B cell (primary cell): Measurements from ENCODE around the gene SLAIN2. TPM values are rescaled to one million over a fixed set of nuclear protein-coding genes. Genes with fewer than 3 reads are reported as not detected.

Experiments
- ATAC-seq: fragments of 200-7000 bp; cut with Tn5 transposase; one replicate; pipeline ENCODE4 v1.10.0; 2021; ENCODE audit warnings: low read depth, mild to moderate bottlenecking, moderate number of reproducible peaks, moderate library complexity
- CTCF ChIA-PET: fragments of 350-600 bp; sonication (Branson Sonifier 250); formaldehyde crosslinking; loops from one replicate; lab custom pipeline; 2021; ENCODE audit warnings: antibody characterized with exemption, inconsistent platforms; lab: Charles Lee
- POLR2A ChIA-PET: fragments of 350-600 bp; sonication (Branson Sonifier 250); formaldehyde crosslinking; loops from one replicate; lab custom pipeline; 2021; ENCODE audit warnings: antibody characterized with exemption; lab: Charles Lee
- DNase-seq: peaks from one replicate; pipeline ENCODE4 v3.0.0; 2013
- H2AFZ ChIP-seq: 2 replicates; pipeline ENCODE4 v1.6.1; 2012; ENCODE audit warnings: mild to moderate bottlenecking, low read depth, low read length; ENCODE audit not compliant: insufficient read depth, poor library complexity, severe bottlenecking
- H3K27ac ChIP-seq, 2 donors: 1 replicate in 1 of 2; 2 replicates in 1 of 2; pipeline ENCODE4 v1.5.1; 2012 to 2013; ENCODE audit warnings: low read length in 2 of 2, mild to moderate bottlenecking in 2 of 2, moderate library complexity in 1 of 2
- H3K27me3 ChIP-seq, 4 experiments: fragments of 200-600 bp in 1 of 4; sonication (generic) in 1 of 4; replicated peaks in 1 of 4; 1 replicate in 2 of 4; 2 replicates in 2 of 4; pipeline versions ENCODE4 v1.6.1 to v1.7.0; 2013 to 2016; ENCODE audit warnings: low read length in 3 of 4, mild to moderate bottlenecking in 2 of 4, mixed read lengths in 1 of 4, moderate library complexity in 1 of 4; ENCODE audit not compliant: insufficient read depth in 4 of 4, control insufficient read depth in 3 of 4; ENCODE audit errors: control extremely low read depth in 1 of 4
- H3K36me3 ChIP-seq, 2 experiments: replicated peaks in 1 of 2; 1 replicate in 1 of 2; 2 replicates in 1 of 2; pipeline versions ENCODE4 v1.6.1 to v1.7.1; 2013; ENCODE audit warnings: low read length in 1 of 2; ENCODE audit not compliant: insufficient read depth in 2 of 2, control insufficient read depth in 1 of 2; ENCODE audit errors: control extremely low read depth in 1 of 2, extremely low read depth in 1 of 2
- H3K4me1 ChIP-seq, 2 donors: fragments of 200-600 bp in 1 of 2; sonication (generic) in 1 of 2; 1 replicate in 1 of 2; 2 replicates in 1 of 2; pipeline versions ENCODE4 v1.5.1 to v1.6.1; 2013 to 2017; ENCODE audit warnings: low read length in 2 of 2; ENCODE audit not compliant: control insufficient read depth in 2 of 2, insufficient read depth in 2 of 2
- H3K4me2 ChIP-seq: replicated peaks from 2 replicates; pipeline ENCODE3; 2012; ENCODE audit warnings: mild to moderate bottlenecking, low read depth, low read length; ENCODE audit not compliant: poor library complexity, severe bottlenecking
- H3K4me3 ChIP-seq, 5 experiments: fragments of 200-600 bp in 1 of 5; sonication (generic) in 1 of 5; 1 replicate in 3 of 5; 2 replicates in 2 of 5; pipeline versions ENCODE4 v1.5.1 to v1.7.0; 2011 to 2016; ENCODE audit warnings: low read length in 4 of 5, mild to moderate bottlenecking in 4 of 5, low read depth in 2 of 5, control low read depth in 1 of 5, moderate library complexity in 1 of 5; ENCODE audit not compliant: insufficient read depth in 1 of 5; ENCODE audit errors: control extremely low read depth in 1 of 5, extremely low read depth in 1 of 5
- H3K79me2 ChIP-seq: fragments of 200-600 bp; sonication (generic); one replicate; pipeline ENCODE4 v1.6.0; 2016; ENCODE audit warnings: low read length; ENCODE audit not compliant: control insufficient read depth, insufficient read depth
- H3K9ac ChIP-seq: fragments of 200-600 bp; sonication (generic); 2 replicates; pipeline ENCODE4 v1.6.1; 2017; ENCODE audit warnings: mild to moderate bottlenecking, low read length, moderate library complexity
- H3K9me3 ChIP-seq, 3 donors: one replicate each; pipeline versions ENCODE4 v1.6.1 to v1.7.1; 2013; ENCODE audit warnings: low read length in 2 of 3; ENCODE audit not compliant: control insufficient read depth in 2 of 3, insufficient read depth in 1 of 3; ENCODE audit errors: control extremely low read depth in 1 of 3
- H4K20me1 ChIP-seq: 2 replicates; pipeline ENCODE4 v1.6.0; 2012; ENCODE audit warnings: mild to moderate bottlenecking, low read length; ENCODE audit not compliant: insufficient read depth, control insufficient read depth, poor library complexity, severe bottlenecking
- H3K27ac Mint-ChIP-seq: one replicate; pipeline ENCODE4 v1.8.0; 2021; ENCODE audit warnings: mixed read lengths
- H3K27me3 Mint-ChIP-seq: one replicate; pipeline ENCODE4 v1.8.0; 2021; ENCODE audit warnings: mixed read lengths
- H3K4me1 Mint-ChIP-seq: one replicate; pipeline ENCODE4 v1.8.0; 2021; ENCODE audit warnings: mixed read lengths
- H3K4me3 Mint-ChIP-seq: one replicate; pipeline ENCODE4 v1.8.0; 2021; ENCODE audit warnings: mixed read lengths
- H3K9me3 Mint-ChIP-seq: one replicate; pipeline ENCODE4 v1.8.0; 2022; ENCODE audit warnings: mixed read lengths; ENCODE audit not compliant: insufficient read depth
- EZH2 ChIP-seq: IDR thresholded peaks from 2 replicates; pipeline ENCODE4 v1.6.1; 2012; ENCODE audit warnings: borderline replicate concordance, low read depth, mild to moderate bottlenecking, moderate library complexity, low read length; ENCODE audit not compliant: insufficient read depth, poor library complexity, severe bottlenecking
- WGBS: methylation state at CpG from one replicate; pipeline ENCODE4 v1.1.5; 2013; ENCODE audit warnings: missing lambda C conversion rate; ENCODE audit not compliant: insufficient coverage; 5-methylcytosine and 5-hydroxymethylcytosine counted together
- intact Hi-C: fragments of 100-400 bp; cut with micrococcal nuclease; formaldehyde crosslinking; loops from one replicate; pipeline ENCODE4 v1.10.0; 2022
- polyA plus RNA-seq: library from polyadenylated mRNA; depleted of rRNA; stranded (reverse); fragments of >200 nt; gene quantifications from 2 replicates; pipeline ENCODE4 v1.2.3, GENCODE V29; 2012
- total RNA-seq, 2 donors: library from RNA; stranded (reverse); fragments of 120-200 nt in 1 of 2; gene quantifications; 1 replicate in 1 of 2; 2 replicates in 1 of 2; pipeline versions ENCODE4 v1.2.3 to v1.2.4, GENCODE V29; 2013 to 2022
- TF ChIP-seq, protein P1 (sequence below): fragments of 200-600 bp; IDR thresholded peaks from one replicate; pipeline ENCODE4 v1.8.0; 2022; ENCODE audit warnings: antibody characterized with exemption, mild to moderate bottlenecking

Gene SLAIN2
- total and polyA plus RNA-seq, 2 donors (not counting 1 experiment from before 2014, with no cell fraction given): 19.7 to 69.1 TPM

DNA sequence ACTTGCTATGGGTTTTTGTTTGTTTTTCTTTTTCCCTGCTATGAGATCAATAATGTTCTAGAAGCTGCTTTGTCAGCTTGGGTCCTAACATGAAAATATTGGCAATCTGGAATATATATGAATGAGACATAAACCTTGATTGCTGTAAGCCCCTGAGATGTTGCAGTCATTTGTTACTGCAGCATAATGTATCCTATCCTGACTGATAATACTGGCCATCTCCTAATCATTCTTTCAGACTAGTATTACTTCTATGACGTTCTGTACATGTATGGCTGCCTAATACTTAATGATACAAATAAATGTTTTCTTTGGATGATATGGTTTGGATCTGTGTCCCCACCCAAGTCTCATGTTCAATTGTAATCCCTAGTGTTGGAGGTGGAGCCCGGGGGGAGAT, 19.3 kb upstream of the SLAIN2 start:
- CTCF ChIA-PET: no interaction called here
- H3K9me3 ChIP-seq: no peaks in the 10 kb centered on the region
- no peaks in the 10 kb centered on the region for H3K79me2 ChIP-seq
- TF ChIP-seq, protein P1, sequence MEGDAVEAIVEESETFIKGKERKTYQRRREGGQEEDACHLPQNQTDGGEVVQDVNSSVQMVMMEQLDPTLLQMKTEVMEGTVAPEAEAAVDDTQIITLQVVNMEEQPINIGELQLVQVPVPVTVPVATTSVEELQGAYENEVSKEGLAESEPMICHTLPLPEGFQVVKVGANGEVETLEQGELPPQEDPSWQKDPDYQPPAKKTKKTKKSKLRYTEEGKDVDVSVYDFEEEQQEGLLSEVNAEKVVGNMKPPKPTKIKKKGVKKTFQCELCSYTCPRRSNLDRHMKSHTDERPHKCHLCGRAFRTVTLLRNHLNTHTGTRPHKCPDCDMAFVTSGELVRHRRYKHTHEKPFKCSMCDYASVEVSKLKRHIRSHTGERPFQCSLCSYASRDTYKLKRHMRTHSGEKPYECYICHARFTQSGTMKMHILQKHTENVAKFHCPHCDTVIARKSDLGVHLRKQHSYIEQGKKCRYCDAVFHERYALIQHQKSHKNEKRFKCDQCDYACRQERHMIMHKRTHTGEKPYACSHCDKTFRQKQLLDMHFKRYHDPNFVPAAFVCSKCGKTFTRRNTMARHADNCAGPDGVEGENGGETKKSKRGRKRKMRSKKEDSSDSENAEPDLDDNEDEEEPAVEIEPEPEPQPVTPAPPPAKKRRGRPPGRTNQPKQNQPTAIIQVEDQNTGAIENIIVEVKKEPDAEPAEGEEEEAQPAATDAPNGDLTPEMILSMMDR: no peak
- TF ChIP-seq EZH2: no peak
- no peaks in the 10 kb centered on the region for H4K20me1 ChIP-seq
- H3K4me1 Mint-ChIP-seq: no peaks in the 10 kb centered on the region
- no peak for ATAC-seq
- no peaks in the 10 kb centered on the region for H3K36me3 ChIP-seq
- no peak overlapping the region for H3K27ac ChIP-seq
- H3K27me3 Mint-ChIP-seq: peaks cover 5% of the 10 kb centered on the region
- no peak overlapping the region for H3K9ac ChIP-seq
- WGBS: no CpG with 5 or more reads among the region's 2 CpGs
- no peak for DNase-seq
- H3K4me2 ChIP-seq: no peak overlapping the region
- H3K4me1 ChIP-seq: no peaks in the 10 kb centered on the region
- POLR2A ChIA-PET: no interaction called here
- no peak overlapping the region for H2AFZ ChIP-seq
- no peaks in the 10 kb centered on the region for H3K27me3 ChIP-seq
- H3K4me3 ChIP-seq: no peak overlapping the region
- intact Hi-C loops: no loop called here
- no peak overlapping the region for H3K4me3 Mint-ChIP-seq
- no peaks in the 10 kb centered on the region for H3K9me3 Mint-ChIP-seq
- no peak overlapping the region for H3K27ac Mint-ChIP-seq

DNA sequence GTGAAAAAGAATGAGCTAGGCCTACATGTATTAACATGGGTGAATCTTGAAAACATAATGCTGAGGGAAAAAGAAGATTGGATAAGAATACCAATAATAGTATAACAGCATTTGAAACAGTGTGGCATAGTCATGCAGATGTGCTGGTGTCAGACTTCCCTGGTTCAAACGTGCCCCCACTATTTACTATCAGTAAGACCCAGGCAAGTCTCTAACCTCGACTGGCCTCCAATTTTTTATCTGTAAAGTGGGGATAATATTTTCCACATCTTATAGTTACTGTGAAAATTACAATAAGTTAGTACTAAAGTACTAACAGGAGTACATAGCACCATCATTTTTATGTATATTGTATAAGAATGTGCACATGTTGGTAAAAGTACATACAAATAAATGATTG, 17.0 kb upstream of the SLAIN2 start:
- Mint-ChIP-seq H3K27ac (no peak overlapping the region), H3K4me3 (no peak overlapping the region), H3K4me1 (no peaks in the 10 kb centered on the region), H3K9me3 (no peaks in the 10 kb centered on the region), H3K27me3 (peaks cover 5% of the 10 kb centered on the region)
- DNase-seq (no peak), ATAC-seq (no peak)
- no CpG with 5 or more reads among the region's 2 CpGs for WGBS
- ChIA-PET CTCF (no interaction called here), POLR2A (no interaction called here)
- Histone ChIP-seq H3K27me3 (no peaks in the 10 kb centered on the region), H3K36me3 (no peaks in the 10 kb centered on the region), H3K4me2 (no peak overlapping the region), H3K27ac (no peak overlapping the region), H3K79me2 (no peaks in the 10 kb centered on the region), H3K9ac (no peak overlapping the region), H3K9me3 (no peaks in the 10 kb centered on the region), H3K4me3 (no peak overlapping the region), H2AFZ (no peak overlapping the region), H4K20me1 (no peaks in the 10 kb centered on the region), H3K4me1 (no peaks in the 10 kb centered on the region)
- intact Hi-C loops: no loop called here
- TF ChIP-seq, protein P1: no peak
- no peak for TF ChIP-seq EZH2
